ENCODE data around the gene PLOD2.
A peak's percentile ranks its signal among the peaks of the same experiment; 100 is the strongest.

Gene PLOD2

GRCh38 chr3:146157325-146158060 is 3.5 kb downstream of the PLOD2 start:
- no peak for DNase-seq (ENCODE audit: low read depth)
- no peak overlapping the region for H3K4me3 ChIP-seq (ENCODE audit: low read depth, low read length)
- no peak for TF ChIP-seq CTCF (IDR thresholded peaks at IDR 0.05; ENCODE audit: control insufficient read depth, extremely low read depth, insufficient read depth)

GRCh38 chr3:146156666-146157314 is 4.2 kb downstream of the PLOD2 start:
- DNase-seq (ENCODE audit: low read depth) = peak; percentile 47
- H3K4me3 ChIP-seq (ENCODE audit: low read depth, low read length) = no peak overlapping the region

GRCh38 chr3:146156095-146156494 is 4.9 kb downstream of the PLOD2 start:
- H3K4me3 ChIP-seq (ENCODE audit: low read depth, low read length) = no peak overlapping the region
- TF ChIP-seq CTCF (IDR thresholded peaks at IDR 0.05; ENCODE audit: control insufficient read depth, extremely low read depth, insufficient read depth) = no peak
- DNase-seq (ENCODE audit: low read depth) = no peak

More at GRCh38 chr3:146156666-146157314, 4.2 kb downstream of the PLOD2 start:
- no peak for TF ChIP-seq CTCF (IDR thresholded peaks at IDR 0.05; ENCODE audit: control insufficient read depth, extremely low read depth, insufficient read depth)

- no peak overlapping the region for H3K4me3 ChIP-seq (ENCODE audit: low read depth, low read length)
- no peak for DNase-seq (ENCODE audit: low read depth)
- no peak for TF ChIP-seq CTCF (IDR thresholded peaks at IDR 0.05; ENCODE audit: control insufficient read depth, extremely low read depth, insufficient read depth)
Observed at GRCh38 chr3:146154995-146155394, 6.0 kb downstream of the PLOD2 start.

GRCh38 chr3:146154316-146154715 is 6.7 kb downstream of the PLOD2 start:
- no peak overlapping the region for H3K4me3 ChIP-seq (ENCODE audit: low read depth, low read length)
- DNase-seq (ENCODE audit: low read depth) = no peak
- no peak for TF ChIP-seq CTCF (IDR thresholded peaks at IDR 0.05; ENCODE audit: control insufficient read depth, extremely low read depth, insufficient read depth)

GRCh38 chr3:146153429-146153828 is 7.6 kb downstream of the PLOD2 start:
- H3K4me3 ChIP-seq (ENCODE audit: low read depth, low read length) = no peak overlapping the region
- no peak for TF ChIP-seq CTCF (IDR thresholded peaks at IDR 0.05; ENCODE audit: control insufficient read depth, extremely low read depth, insufficient read depth)
- DNase-seq (ENCODE audit: low read depth) = no peak

Data from LNCaP clone FGC (cell line).